GM20000 (cell line): Measurements from ENCODE around the gene TRIM69.
"Not testable (repeated sequence)": the region's sequence is repeated elsewhere in the genome, so short reads cannot be mapped to it uniquely, and the experiment has no call there.

Experiments
- DNase-seq: peaks from one replicate; pipeline ENCODE4 v3.0.0; 2012; ENCODE audit warnings: low spot score
- CTCF ChIP-seq: IDR thresholded peaks from 2 replicates; pipeline ENCODE4 v1.5.1; 2012; ENCODE audit warnings: mild to moderate bottlenecking, control low read depth; ENCODE audit errors: extremely low read depth, missing control alignments

Gene TRIM69

DNA sequence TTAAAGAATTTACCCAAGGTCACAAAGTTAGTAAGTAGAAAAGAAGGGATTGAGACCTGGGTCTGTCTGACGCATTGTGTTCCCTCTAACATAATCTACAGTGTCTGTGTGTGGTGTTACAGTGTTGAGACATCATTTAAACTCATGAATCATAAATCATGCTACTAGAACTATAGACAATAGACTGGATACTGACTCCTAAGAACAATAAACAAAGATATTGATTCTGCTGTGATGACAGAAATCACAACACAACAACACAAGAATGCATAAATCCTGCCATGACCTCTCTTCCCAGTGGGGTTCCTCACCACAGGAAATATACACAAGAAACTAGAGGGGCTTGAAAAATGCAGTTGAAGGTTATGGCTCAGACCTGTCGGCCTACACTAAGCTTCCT, 44.3 kb downstream of the TRIM69 start:
- TF ChIP-seq CTCF, result no peak
- no peak for DNase-seq

GRCh38 chr15:44781128-44781810, 44.9 kb downstream of the TRIM69 start:
- no peak for TF ChIP-seq CTCF

DNA sequence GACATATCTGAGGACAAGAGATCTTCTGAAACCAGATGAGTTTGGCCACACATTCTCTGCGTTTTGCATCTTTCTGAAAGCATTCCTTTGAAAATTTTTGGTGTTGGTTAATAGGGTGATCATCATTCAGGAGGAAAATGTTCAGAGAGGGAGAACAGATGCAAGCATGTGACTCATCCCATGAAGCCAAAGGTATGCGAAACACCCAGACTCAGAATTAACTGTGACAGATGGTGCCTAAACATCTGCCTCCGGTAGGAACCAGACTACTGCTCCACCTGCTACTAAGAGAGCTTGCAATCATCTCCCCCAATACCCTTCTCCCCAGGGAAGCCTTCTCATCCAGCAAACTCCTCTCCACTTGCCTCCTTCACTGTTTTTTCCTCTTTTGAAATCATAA, 46.2 kb downstream of the TRIM69 start:
- TF ChIP-seq CTCF, result no peak

More at GRCh38 chr15:44781128-44781810, 44.9 kb downstream of the TRIM69 start:
- no peak for DNase-seq

GRCh38 chr15:44784918-44785274, 48.6 kb downstream of the TRIM69 start:
- DNase-seq, result not testable (repeated sequence)

More for the DNA sequence above, 46.2 kb downstream of the TRIM69 start:
- no peak for DNase-seq

GRCh38 chr15:44788748-44789147, 52.4 kb downstream of the TRIM69 start:
- no peak for TF ChIP-seq CTCF
- no peak for DNase-seq

GRCh38 chr15:44790215-44790614, 53.9 kb downstream of the TRIM69 start:
- TF ChIP-seq CTCF, result no peak
- no peak for DNase-seq

- DNase-seq, result no peak
- no peak for TF ChIP-seq CTCF
Observed at GRCh38 chr15:44790656-44791055, 54.3 kb downstream of the TRIM69 start.

- no peak for DNase-seq
- TF ChIP-seq CTCF, result no peak
Observed at GRCh38 chr15:44792715-44793114, 56.4 kb downstream of the TRIM69 start.
